Measurements from ENCODE around the gene NOTUM.

Gene NOTUM

DNA sequence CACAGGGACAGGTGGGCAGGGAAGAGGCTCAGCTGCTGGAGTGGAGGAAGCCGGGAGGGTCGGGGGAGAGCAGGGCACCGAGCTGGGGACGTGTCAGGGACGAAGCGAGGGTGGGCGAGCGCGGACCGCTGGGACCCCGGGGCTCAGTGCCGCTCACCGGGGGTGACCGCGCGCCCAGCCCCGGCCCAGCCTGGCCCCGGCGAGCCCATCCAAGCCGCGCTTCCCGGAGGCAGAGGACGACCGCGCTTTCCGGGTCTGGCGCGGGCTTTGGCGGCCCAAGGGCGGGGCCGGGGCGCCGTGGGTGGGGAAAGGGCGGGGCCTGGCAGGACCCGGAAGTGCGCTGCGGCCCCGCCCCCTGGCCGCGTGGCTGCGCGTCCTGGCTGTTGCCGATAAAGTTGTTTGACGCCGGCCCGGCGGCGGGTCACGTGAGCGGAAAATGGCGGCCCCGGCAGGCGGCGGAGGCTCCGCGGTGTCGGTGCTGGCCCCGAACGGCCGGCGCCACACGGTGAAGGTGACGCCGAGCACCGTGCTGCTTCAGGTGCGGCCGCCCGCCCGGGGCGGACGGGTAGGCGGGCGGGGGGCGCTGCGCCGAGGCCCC lies 16.3 kb upstream of the NOTUM start, which contains the start of gene ASPSCR1:
Gene ASPSCR1, plus strand, starts transcription at position 419 of the 598 bp plus-strand sequence. Its CDS starts 18 bp downstream, at position 437.
- peak; percentile 99 for DNase-seq (ENCODE audit: low spot score)

DNA sequence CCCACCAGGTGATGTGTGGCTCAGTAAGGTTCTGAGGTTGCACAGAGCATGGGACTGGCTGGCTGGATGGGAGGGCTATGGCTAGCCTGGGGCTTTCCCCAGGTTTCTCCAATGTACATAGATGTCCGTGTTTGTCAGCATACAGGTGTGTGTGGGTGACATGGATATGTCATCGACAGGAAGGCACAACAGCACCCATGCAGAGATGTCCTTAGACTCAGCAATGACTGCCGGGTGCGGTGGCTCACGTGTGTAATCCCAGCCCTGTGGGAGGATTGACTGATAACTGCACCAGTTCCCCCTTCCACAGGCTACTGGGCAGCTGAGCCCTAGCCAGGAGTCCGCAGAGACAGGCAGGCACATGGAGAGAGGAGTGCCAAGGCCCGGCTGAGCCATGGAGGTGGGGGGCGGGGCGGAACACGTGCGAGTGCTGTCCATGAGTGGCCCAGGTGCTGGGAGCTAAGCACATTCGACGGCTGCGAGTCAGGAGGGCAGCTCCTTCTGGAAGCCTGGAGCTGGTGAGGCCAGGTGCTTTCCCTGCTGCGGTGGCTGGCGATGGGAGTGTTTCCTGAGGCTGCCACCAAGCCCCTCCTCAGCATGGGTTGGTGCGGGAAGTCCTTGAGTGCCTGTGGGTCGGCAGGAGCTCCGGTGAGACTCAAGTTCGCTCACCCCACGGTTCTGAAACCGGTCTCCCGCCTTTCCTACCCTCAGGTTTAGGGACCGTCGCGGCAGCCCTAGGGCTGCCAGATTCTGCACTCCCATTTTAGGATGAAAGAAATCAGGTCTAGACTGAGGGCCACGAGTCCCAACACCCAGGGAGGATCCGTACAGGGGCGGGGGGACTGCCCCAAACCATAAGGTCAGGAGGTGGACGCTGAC lies 15.6 kb upstream of the NOTUM start:
- peak; percentile 67 for DNase-seq (ENCODE audit: low spot score)

DNA sequence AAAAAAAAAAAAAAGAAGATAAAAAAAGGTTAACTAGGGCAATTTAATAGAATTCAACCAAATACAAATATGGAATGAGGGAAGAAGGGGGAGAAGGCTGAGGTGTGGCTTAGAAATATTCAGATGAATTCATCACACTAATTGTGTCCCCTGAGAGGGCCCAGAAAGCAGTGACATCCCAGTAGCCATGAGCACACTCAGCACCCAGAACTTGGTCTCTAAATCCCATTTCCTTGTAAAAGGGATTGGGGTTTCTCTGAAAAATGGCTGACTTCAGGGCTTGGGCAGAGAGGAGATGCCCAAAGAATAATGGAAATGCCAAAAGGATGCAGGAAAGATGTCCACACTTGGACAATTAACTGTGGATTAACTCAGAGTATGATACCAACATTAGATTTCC lies 12.4 kb upstream of the NOTUM start:
- DNase-seq (ENCODE audit: low spot score), result no peak

DNA sequence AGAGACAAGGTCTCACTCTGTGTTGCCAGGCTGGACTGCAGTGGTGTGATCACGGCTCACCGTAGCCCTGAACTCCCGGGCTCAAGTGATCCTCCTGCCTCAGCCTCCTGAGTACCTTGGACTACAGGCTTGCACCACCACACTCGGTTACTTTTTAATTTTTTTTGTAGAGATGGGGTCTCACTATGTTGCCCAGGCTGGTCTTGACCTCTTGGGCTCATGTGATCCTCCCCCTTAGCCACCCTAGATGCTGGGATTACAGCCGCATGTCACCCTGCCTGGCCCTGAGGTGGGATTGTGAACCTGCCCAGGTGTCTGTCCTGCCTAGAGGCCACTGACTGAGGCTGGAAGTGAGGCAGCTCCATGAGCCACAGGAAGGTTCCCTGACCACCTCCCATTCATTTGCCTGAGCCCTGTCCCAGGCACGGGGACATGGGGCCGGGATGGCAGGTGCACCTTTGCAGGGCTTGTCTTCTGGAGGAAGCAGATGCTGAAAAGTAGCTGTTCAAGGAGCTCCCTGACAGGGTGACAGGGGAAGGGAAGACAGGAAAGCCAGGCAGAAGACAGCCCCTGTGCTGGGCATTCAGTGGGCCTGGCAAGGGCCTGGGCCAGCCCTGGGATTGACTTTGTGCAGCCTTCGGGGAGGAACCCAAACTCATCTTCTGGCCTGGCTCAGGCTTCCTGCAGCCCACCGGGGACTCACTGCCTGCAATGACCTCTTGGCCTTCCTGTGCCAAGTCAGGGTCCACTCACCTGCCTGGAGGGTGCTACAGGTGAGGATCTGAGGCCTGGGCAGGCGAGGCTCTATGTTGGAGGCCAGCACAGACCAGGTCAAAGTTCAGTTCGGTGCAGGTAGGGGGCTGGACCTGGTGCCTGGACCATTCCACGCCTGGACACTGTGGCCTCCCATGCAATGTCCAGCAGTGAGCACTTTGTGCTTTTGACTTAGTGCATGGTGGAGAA lies 8.1 kb upstream of the NOTUM start:
- peak; percentile 54 for DNase-seq (ENCODE audit: low spot score)

DNA sequence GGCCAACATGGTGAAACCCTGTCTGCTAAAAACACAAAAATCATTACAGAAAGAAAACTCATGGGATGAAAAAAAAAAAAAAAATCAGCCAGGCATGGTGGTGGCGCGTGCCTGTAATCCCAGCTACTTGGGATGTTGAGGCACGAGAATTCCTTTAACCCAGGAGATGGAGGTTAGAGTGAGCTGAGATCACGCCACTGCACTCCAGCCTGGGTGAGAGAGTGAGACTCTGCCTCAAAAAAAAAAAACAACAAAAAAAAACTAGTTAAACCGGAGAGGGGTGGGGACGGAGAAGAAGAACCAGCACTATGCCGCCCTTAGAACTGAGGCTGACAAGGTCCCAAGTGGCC lies 7.4 kb upstream of the NOTUM start:
- DNase-seq (ENCODE audit: low spot score), result no peak

DNA sequence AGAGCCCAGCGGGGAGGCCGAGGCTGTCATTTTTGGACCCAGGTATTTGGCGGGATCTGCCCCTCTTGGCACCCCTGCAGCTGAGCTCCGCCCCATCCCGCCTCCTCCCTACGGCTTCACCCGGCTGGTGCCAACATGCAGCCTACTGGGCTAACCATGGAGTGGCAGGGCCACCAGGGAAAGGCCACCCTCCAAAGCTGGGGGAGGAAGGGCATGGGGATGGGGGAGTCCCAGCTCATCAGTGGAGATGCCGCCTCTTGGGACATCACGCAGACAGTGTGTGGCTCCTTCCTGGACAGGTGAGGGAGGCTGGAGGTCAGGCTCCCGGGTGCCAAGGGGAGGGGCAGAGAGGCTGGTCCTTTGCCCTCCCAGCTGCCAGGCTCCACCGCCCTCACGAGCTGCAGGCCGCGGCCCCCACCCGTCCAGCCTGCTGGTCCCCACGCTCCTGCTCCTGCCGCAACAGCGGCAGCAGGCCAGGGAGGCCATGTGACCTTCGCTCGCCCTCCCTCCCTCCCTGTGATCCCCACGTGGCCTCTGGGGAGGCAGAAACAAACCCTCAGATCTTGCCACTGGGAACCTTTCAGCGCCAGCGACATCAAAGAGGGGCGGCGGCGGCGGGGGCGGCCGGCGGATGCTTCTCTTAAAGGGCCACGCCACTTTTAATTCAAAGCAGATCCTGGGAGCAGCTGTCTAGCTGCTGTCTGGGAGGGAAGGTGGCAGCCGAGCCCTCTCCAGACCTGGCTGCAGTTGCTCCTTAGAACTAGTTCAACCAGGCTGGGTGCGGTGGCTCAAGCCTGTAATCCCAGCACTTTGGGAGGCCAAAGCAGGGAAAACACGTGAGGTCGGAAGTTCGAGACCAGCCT lies 6.8 kb upstream of the NOTUM start:
- DNase-seq (ENCODE audit: low spot score), result peak; percentile 97

DNA sequence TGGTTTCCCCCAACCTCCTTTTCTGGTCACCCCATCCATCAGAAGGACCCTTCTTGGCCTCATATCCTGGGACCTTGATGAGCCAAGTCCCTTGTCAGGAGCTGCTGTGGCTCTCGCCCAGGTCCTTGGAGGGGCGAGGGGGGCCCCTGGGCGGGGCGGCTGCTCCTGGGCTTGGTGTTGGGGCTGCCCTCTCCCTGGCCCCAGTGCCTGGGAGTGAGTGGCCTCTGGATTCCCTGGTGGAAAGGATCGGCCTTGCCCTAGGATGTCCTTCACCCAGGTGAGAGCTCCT lies 6.2 kb upstream of the NOTUM start:
- peak; percentile 73 for DNase-seq (ENCODE audit: low spot score)

DNA sequence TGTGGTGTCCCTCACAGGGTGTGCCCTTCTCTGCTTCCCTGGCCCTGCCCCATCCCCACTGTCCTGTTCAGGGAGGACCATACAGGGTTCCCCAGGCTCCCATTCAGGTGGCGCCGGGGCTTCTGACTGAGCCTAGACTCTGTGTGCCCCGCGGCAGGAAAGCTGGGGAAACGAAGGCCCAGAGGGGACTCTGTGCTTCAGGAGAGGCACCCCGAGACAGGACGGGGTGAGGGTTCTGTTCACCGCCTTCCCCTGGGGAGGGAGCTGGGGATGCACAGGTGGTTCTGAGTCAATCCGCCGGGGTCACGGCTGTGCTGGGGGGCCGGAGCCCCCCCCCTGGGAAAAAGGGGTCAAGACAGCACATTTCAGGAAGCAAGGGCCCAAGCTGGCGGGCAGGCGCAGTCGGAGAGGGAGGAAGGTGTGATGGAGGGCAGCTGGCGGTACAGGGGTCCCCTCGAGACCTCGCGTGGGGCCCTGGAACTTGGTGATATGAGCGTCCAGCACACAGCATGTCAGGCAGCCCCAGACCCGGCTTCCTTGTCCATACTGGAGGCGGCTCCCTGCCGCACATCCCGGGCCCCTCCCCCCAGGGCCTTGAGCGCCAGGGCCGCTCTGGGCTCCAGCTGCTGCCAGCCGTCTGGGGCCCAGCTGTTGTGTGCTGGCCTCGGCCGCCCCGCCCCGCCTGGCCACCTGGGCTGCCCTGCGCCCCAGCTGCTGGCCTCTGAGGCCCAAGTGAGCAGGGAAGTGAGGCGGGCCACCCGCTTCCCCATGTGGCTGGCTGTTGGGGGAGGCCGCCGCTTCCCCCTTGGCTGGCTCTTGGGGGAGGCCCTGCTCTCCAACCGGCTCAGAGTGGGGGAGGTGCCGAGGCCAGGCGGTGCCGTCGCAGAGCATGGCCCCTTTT lies 5.6 kb upstream of the NOTUM start:
- peak; percentile 84 for DNase-seq (ENCODE audit: low spot score)

DNA sequence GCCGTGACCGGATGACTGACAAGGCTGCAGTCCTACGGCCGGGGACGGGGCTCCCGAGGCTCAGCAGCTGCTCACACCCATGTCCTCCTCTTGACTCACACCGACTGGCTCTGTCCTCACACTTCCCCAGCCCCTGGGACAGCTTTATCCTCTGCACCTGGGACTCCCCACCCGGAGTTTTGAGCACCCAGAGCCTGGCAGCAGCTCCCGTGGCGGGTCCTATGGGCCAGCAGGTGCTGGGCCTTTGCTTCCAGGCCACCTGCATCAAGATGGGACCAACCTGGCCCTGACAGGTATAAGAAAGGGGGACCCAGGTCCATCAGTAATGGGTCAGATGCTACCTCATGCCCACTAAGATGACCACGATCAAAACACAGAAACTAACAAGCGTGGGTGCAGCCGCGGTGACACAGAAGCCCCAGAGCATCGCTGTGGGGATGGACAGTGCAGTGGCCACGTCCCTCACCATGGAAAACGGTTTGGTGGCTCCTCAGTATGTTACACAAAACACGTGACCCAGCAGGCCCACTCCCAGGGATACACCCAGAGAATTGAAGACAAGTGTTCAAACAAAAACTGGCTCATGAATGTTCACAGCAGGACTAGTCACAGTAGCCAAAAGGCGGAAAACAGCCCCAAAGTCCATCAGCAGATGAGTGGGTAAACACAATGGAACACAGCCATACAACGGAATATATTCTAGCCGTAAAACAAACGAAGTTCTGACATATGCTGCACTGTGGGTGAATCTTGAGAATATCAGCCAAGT lies 3.3 kb upstream of the NOTUM start:
- peak; percentile 52 for DNase-seq (ENCODE audit: low spot score)

DNA sequence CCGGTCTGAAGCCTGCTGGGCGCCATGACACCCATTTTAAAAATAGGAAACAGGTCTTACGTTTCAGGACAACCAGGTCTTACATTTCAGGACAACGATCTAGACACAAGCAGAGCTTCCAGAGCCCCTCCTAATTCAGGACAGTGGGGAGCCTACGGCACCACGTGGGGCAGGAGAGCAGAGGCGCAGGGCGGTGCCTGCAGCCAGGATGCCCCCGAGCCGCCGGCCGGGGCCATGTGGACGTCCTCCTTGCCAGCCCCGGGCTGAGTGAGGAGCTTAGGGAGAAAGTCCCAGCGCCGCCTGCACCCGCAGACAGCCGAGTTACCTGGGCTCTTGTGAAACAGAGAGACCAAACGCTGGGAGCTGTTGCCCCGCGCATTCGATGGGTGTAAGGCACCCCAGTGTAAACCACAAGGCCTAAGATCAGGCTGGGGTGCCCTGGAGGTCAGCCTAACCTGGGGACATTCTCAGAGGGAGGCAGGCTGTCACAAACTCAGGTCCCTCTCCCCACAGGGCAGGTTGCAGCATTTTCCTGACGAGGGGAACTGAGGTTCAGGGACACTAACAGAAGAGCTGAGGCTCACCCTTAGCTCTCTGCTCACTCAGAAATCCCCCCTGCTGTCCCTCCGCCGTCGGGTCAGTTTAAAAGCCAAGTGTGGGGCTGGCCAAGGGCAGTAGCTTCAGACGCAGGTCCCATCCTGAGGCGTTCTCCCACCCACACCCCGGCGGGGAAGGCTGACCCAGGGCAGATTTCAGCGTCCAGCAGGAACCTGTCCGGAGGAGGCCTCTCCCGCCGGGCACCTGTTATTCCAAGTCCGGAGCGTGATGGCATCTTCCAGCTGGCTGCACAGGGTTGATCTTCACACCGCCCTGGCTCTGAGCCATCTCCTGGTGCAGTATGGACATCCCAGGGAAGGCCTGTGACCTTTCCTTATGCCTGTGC lies 1.8 kb upstream of the NOTUM start:
- DNase-seq (ENCODE audit: low spot score), result peak; percentile 65

DNA sequence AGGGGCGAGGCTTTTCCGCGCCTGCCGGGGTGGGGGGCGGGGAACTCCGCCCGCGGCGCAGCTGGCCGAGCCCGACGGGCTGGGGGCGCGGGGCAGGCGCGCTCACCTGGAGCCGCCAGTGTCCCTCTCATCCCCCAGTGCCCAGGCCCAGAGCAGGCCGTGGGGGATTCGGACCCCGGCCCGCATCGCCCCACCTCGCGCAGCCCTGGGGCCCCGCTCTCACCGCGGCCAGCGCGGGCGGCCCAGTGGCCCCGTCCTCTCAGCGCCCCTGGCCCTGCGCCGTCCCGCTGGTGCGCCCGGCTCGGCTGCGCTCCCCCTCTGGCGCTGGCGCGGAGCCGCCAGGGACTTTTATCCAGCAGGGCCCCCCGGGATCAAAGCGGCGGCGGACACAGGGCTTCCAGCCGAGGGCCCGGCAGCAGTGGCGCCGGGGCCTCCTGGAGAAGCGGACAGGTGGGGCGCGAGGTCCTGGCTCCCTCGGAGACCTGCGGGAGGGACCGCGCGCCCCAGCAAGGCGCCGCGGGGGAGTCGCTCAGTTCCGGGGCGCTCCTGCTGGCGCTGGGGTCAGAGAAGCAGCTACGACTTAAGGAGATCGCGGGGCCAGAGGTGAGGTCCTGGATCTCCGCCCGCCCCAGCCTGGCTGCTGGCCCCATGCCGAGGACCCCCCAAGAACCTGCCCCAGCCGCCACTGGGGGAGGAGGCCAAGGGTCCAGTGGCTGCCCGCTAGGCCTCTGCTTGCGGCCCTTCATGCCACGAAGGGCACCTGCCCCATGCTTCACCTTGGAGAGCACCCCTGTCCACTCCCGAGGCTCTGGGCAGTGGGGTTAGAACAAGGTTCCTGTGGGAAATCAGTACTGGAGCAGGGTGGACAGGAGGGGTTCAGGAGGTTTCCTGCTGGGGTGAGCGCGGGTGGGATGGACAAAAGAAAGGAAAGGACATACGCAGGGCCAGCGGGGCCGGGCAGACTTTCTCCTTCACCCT lies 823 bp upstream of the NOTUM start:
- peak; percentile 69 for DNase-seq (ENCODE audit: low spot score)

DNA sequence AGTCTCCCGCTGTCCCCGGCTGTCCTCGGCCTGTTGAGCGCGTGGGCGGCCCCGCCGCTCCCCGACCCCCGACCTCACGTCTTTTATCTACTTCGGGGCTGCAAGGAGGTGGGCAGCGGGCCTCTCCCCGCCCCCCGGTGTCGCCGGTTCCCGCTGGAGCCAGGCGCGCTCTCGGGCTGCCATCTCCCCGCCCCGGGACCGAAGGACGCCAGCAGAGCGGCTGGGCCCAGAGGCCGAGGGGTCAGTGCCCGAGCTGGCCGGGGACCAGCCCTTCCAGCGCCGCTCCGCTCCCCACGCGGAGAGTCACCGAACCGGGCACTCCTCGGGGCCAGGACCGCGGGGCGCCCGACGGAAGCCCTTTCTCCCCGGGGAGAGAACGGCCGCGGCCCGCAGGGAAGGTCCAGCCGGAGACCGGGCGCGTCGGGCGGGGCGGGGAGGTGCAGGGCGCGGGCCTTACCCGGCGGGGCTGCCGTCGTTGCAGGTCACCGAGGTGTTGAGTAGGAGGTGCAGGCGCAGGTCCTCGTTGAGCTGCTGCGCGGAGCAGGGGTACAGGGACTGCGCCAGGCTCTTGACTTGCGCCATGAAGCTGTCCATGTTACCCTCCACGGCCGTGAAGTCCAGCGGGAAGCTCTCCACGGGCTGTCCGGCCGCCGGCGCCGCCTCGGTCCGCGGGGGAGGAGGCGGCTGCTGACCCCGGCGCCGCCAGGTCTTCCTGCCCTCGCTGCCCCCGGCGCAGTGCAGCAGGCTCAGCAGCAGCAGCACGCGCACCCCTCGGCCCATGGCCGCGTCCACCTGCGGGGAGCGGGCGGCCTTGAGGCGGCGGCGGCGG lies 643 bp downstream of the NOTUM start:
- peak; percentile 75 for DNase-seq (ENCODE audit: low spot score)

DNA sequence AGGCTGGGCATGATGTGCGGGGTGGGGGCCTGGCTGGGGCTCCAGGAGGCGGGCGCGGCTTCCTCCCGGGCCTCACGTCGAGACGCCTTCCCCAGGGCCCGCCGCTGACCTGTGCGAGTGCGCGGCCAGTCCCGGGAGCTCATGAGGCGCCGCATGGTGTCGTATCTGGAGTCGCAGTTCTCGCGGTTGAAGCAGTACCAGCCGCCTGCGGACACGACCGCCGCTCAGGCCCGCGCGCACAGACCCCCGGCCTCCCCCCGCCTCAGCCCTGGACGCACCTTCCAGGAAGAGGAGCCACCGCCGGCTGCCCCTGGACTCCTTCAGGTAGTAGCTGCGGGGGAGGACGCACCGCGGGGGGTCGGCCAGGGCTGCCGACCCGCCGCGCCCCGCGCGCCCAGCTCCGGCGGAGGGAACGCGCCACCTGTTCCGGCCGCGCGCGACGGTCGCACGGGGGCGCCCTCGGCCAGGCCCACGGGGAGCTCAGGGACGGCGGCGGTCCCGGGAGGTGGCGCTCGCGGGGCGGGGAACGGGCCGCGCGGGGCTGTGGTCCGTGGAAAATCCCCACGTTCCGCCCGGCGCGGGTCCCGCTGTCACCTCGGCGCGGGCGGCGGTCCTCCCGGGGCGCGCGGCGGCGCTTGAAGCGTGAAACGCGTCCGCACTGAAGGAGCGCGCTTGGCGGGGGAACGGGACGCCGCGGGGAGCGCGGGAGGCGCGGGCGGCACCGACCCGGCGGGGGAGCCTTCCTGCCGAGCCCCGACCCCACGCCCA lies 1.4 kb downstream of the NOTUM start:
- DNase-seq (ENCODE audit: low spot score), result peak; percentile 83

DNA sequence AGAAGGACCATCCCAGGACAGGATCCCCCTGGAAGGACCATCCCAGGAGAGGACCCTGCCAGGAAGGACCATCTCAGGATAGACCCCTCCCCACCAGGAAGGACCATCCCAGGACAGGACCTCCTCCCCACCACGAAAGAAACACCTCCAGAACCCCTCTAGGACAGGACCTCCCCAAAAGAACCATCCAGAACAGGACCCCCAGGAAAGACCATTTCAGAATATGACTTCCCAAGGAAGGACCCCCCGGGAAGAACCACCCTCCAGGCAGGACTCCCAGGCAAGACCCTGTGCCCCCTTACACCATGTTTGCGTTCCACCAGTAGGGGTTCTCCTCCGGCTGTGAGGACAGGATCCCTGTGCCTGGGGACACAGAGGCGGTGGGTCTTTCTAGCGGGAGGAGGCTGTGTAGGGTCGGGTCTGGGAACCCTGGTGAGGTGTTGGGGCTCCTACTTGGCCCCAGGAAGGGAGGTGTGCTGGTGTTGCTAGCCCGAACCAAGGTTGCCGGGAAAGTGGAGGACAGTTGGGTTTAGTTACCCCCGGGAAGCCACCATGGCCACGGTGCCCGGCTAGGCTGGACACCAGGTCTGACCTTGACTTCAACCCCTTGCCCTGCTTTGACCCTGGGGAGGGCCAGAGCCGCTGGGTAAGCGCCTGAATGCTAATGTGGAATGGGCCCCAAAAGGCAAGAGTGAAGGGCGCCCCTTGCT lies 2.2 kb downstream of the NOTUM start:
- no peak for DNase-seq (ENCODE audit: low spot score)
